Mucosa of gallbladder (tissue), 1 donor: ENCODE data around the gene PLEKHA8. TPM values are rescaled to one million over a fixed set of nuclear protein-coding genes. Genes with fewer than 3 reads are reported as not detected.

Source experiments
- DNase-seq: peaks from one replicate; pipeline ENCODE4 v3.0.0-alpha.2; 2020; ENCODE audit warnings: low spot score
- total RNA-seq: library from RNA; stranded (reverse); gene quantifications from one replicate; pipeline ENCODE4 v1.2.1, GENCODE V29; 2021
- donor health status: DM: no; HTN: no; CAD: no.

PLEKHA8 gene
- total RNA-seq, 1 donor from 2014 or later: 11.9 TPM

DNA sequence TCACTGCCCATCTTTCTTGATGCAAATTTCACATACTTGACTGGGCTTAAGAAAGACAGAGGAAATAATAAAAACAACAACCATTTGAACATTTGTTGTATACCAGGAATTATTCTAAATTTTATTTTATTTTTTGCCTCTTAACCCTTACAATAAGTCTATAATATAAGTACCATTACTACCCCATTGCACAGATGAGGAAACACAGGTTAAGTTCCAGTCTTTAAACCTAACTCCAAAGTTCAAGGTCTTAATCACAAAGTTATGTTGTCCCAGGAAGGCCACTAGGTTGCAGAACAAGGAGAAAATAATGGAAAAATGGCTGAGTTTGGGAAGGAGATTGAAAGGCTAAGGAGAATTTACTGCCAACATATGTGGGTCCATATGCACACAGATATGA, 5.2 kb upstream of the PLEKHA8 start:
- no peak for DNase-seq

DNA sequence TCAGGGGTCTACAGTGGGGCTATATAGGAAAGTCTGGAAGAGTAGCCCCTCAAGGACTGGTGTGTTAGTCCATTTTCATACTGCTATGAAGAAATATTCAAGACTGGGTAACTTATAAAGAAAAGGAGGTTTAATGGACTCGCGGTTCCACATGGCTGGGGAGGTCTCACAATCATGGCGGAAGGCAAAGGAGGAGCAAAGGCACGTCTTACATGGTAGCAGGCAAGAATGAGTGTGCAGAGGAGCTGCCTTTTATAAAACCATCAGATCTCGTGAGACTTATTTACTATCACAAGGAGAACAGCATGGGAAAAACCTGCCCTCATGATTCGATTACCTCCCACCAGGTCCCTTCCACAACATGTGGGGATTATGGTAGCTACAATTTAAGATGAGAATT, 4.7 kb upstream of the PLEKHA8 start:
- no peak for DNase-seq

DNA sequence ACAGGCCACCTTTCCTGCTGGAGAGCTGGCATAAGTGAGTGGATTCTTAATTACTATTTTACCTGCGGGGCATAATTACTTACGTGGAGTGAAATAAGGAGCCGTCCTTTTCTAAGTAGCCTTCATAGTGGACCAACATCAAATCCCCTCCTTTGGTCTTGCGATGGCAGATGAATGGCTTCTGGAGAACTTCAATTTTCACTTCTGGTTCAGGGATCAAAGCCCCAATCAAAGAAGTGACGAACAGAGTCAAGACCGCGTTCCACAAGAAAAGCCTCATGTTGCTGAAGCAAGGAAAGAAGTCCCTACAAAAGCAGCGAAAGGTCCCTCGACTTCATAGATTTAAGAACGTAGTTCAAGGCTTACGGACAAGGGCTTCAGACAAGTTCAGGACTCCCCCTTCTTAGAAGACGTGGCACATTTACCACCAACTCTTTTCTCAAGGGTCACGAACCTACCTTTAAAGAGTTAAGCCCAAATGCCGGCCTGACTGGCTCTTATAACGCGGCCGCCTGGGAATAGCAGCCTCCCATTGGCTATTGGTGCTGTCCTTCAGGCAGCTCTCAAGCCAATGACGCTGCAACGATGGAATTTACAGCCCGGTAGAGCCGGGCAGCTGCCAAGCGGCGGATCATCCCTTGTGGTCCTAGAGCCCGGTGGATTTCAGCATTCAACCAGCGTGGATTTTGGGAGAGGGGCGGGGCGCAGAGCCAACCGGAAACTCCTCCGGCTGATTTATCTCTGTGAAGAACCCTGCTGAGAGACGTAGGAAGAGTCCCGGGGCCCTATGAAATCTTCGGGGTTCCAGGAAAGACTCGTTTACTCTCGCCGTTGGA, 1.8 kb upstream of the PLEKHA8 start, which contains the start of gene FKBP14:
TSS of gene FKBP14 (minus strand) at position 474 of the 836 bp plus-strand sequence. CDS start at position 280, 194 bp downstream.
- peak; percentile 98 for DNase-seq

DNA sequence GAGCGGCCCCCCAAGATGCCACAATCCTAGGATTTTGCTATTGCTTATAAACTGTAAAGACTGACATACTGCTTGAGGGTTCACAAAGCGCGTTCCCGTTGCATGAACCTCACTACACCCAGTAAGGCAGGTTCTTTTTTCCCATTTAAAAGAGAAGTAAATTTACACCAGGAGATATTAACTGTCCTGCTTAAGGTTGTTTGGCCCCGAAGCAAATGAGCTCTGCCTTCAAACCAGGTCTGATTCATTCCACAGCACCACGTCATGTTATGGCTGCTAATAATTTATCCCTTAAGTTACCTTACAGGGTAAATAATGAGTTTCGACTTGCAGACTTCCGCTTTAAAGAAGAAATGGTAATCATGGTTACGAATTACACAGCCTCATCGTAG, 1.2 kb upstream of the PLEKHA8 start:
- peak; percentile 32 for DNase-seq

DNA sequence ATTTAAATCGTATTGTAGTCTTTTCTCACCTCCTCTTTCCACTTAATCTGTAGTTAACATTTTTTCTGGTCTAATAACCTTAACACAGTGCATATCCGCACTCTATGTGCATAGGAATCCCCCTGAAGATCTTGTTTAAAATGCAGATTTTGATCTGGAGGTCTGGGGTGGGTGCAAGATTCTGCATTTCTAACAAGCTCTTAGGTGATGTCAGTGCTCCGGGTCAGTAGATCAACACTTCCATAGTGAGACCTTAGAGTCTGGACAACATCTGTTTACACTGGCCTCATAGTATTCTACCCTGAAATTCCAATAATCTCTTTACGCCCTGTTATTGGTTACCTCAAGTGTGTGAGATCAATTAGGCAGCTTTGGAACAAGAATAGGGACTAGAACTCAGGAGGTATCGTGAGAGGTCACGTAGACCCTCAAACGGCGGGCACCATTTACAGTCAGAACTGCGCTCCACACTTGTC, 434 bp upstream of the PLEKHA8 start:
- DNase-seq: no peak

DNA sequence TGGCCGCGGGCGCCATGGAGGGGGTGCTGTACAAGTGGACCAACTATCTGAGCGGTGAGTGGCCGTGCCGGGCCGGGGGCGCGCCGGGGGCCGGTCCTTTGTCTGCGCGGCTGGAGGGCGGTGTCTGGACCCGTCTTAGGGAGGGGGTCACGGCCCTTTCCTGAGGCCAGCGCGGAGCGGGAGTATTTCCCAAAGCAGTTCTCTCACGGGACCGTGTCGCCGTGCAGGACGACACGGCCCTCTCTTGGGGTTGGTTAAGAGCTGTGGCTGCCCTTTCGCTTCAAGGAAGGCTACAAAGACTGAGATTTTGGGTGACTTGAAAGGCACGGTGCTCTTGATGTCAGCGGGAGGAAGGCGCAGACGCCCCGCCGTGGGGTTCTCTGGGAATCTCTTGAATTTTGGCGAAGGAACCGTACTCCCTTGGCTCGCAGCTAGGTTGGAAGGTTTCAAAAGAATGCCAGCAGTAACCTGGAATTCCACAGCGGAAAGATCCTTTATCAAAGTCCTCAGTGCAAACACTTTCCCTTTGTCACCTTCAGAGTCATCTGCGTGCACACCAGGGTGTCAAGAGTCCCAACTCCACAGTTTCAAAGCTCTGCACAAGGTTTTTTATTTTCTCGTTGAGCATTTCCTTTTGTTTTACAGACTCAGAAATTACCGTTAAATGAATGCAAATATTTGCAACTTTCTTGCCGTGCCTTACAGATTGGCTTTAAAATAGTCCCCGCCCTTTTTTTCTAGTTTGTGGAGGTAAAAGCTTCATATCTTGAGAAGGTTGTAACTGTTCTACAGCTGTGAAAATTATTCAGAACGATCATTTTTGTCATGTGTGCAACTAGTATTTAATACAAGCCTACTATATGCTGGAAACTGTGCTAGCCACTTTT, 780 bp downstream of the PLEKHA8 start:
- peak; percentile 18 for DNase-seq

DNA sequence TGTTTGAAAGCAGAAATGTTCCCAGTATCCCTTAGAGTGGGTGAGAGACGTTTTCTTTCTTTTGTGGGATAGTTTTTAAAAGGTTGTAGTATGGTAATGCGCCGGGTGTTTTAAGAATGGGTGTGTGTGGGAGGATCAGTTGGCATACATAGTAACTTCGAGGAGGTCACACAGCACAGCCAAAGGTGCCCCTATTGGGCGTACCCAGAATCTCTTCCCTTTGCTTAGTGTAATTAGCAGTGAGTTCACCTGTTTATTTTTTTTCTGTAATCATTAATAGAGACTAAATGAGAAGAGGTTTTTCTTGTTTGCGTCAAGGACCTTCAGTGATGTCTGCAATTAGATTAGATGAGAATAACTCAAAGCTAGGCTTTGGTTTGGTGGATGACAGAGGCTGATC, 1.5 kb downstream of the PLEKHA8 start:
- DNase-seq: no peak

DNA sequence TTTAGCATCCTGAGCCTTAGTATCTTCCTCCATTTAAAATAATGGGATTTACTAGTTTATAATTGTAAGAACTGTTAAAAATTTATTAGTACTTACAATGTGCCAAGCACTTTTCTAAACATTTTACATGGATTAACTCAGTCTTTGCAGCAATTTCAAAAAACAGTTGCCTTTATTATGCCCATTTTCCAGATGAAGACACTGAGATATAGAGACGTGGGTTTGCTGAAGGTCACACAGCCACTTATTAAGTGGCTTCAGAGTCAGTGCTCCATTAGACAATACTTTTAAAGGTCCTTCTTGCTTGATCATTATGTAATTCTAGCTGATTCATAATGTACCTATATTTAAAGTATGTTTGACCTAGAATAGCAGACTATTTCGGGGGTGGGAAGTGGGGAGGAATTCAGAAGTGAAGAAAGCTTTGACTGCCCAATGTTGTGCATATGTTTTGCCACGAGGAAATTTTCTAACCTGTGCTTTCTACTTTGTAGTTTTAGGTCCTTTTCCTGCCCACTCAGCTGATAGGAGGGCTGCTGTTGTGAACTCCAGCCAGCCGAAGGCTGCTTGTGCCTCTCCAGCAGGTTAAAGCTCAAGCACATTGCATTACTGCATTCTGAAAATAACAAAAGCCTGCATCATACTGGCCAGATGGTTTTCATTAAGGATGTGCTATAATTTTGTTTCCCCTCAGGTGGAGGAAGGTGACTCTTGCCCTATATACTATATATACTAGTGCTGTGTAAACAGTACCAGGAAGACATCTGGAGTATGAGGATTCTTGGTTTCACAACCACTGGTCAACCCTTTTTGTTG, 4.3 kb downstream of the PLEKHA8 start:
- DNase-seq: no peak

DNA sequence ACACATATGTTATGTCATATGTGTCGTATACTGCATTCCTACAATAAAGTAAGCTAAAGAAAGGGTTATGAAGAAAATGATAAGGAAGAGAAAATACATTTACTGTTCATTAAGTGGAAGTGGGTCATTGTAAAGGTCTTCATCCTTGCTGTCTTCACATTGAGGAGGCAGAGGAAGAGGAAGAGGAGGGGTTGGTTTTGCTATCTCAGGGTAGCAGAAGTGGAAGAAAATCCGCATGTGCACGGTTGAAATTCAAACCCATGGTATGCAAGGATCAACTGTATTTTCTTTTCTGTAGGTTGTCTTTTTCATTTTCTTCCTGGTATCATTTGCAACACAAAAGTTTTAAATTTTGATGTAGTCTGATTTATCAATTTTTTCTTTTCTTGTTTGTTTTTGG, 6.3 kb downstream of the PLEKHA8 start:
- DNase-seq: no peak

DNA sequence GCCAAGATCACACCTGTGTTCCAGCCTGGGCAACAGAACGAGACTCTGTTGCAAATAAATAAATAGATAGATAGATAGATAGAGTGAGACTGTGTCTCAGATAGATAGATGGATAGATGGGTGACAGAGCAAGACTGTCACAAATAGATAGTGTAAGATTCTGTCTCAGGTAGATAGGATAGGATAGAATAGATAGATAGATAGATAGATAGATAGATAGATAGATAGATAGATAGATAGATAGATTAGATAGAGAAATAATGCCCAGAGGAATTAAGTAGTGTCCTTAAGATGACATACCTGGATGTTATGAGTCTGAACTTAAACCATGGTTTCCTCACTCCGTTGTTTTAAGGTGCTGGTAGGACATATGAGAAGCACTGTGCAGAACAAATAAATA, 8.0 kb downstream of the PLEKHA8 start:
- DNase-seq: no peak

DNA sequence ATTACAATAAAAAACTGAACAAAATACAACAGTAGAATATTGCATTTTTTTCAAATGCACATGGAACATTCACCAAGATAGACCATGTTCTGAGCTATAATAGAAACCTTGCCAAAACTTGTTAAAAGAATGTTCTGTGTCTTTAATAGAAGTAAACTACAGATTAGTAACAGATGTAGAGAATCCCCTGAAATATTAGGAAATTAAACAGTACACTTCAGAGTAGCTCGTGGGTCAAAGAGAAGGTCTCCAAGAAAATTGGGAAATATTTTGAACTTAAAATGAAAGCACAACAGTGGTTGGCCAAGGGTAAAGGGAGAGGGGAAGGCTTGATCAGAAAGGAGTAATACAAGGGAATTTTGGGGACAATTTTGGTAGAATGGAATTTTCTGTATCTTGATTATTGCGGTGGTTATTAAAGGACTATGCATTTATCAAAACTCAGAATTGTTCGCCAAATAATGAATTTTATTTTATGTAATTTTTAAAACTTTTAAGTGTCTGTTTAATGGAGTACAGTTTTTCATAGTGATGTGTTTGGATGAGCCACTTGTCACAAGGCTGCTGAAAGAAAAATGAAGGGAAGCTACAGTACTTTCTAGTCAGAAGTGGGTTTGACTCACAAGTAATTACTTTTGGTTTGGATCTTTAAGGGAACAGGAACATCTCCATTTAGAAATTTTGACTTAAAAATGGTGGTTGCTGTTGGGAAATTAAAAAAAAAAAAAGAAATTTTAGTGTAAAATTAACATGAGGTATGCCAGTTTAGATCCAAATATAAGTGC, 10.2 kb downstream of the PLEKHA8 start:
- no peak for DNase-seq

DNA sequence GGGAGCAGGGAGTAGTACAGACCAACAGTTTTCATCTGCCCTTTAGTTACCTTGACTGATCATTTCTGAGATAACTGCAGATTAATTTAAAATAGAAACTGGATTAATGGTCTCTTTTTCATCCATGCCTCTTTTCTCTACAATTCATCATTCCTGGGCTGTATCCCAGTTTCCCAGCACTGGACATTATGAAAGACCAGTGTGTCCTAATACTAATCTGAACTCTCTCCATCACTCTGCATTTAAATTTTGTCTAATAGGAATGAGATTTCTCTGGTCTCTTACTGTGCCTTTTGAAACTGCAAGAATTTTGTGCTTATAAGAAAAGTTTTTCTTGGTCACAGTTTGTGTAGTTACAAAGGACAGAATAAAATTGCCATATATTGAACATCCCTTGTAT, 12.7 kb downstream of the PLEKHA8 start:
- DNase-seq: no peak

DNA sequence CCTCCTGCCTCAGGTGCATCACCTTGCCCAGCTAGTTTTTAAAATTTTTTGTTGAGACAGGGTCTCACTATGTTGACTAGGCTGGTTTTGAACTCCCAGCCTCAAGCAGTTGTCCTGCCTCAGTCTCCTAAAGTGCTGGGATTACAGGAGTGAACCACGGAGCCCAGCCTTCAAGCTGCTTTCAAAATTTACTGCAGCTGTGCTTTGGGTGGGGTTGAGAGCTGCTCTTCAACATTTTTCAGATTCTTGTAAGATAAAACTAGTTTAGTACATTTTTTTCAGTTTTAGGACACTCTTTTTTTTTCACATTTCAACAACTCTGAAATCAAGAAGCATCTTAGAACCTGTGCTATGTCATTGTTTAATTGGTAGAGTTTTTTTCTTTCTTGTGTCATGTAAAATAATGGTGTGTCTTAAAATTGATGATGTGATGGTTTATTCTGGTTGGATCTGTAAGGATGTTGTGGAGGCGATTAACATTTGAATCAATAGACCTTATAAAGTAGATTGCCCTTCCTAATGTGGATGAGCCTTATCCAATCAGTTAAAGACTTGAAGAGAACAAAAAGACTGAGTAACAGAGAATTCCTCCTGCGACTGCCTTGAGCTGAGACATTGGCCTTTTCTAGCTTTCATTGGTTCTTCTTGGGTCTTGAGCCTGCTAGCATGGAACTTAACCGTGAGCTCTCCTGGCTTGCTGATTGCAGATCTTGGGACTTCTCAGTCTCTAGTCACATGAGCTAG, 13.5 kb downstream of the PLEKHA8 start:
- DNase-seq: no peak

DNA sequence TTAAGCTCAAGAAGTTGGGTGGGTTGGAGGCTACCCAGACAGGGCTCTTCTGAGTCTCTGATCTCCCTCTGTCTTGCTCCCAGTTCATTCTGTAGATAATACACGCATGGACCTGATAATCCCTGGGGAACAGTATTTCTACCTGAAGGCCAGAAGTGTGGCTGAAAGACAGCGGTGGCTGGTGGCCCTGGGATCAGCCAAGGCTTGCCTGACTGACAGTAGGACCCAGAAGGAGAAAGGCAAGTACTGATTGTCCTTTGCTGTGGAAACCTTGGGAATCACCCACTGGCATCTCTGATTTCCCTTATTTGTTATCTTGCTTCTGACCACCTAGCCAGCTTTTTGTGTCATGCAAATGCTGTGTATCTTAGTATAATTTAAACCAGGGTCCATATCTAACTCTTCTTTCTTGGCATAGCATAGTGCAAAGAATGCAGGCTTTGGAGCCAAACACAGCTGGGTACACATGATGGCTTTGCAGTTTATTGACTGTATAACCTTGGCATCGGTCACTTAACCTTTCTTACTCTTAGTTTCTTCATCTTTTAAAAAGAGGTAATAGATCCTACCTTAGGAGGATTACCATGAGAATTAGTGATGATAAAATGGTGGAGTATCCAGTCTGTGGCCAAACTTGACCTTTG, 18.0 kb downstream of the PLEKHA8 start:
- no peak for DNase-seq

DNA sequence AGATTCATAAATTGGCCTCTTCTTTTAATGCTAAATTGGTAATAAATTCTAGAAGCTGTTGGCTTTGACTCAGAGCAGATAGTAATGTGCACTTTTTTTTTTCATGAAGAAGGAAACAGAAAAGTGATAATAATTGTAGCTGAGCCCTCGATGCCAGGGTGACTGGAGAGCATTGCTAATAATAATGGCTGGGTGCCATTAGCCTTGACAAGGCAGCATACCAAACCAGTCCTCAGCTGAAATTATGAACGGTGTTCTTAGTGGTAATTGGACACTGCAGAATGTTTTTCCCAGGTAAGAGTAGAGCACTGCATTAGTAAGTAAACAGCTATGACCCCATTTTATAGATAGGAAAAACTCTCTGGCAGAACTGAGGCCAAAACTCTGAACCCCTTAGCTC, 18.9 kb downstream of the PLEKHA8 start:
- DNase-seq: no peak

DNA sequence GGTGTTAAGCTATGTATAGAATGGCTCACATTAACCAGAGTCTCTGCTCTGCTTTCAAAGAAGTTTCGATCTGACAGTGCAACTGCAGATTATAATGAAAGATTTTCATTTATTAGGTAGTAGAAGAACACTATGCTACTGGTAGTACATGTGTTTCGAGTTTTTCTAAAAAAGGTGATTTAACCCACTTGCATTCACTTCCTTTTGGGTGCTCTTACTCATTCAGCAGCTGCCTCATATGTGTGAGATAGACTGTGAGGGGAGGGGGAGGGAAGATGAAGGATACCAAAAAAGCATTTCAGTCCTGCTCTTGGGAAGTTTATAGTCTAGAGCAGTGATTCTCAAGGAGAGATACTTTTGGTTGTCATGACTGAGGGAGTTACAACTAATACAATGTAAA, 20.4 kb downstream of the PLEKHA8 start:
- DNase-seq: no peak

DNA sequence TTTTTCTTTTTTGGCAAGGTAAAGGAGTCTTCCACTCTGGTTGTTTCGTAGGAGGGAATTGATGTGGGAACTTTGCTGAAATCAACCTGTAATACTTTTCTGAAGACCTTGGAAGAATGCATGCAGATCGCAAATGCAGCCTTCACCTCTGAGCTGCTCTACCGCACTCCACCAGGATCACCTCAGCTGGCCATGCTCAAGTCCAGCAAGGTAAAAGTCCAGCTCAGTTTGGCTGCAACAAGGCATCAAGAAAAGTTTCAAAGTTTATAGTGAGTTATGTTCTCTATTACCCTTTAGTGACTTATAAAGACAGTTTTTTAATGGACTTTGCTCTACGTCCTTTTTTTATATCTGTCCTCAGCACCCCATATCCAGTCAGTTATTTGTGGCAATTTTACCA, 21.0 kb downstream of the PLEKHA8 start:
- no peak for DNase-seq

DNA sequence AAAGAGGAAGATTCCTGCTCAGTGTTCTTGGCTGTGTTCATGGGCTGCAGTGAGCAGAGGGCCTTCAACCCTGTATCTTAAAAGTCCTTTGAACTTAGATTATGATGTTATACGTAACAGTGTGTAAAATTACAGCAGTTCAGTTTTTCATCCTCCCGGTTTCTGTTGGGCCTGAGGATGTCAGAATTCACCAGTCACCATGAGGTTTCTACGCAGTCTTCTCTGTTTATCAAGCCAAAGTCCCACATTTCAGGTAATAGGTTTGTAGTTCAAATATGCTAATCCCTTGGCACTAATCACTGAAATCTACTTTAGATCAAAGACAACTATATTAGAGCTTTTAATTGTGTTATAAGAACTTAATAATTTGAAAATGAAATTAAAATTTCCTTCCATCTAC, 24.9 kb downstream of the PLEKHA8 start:
- DNase-seq: no peak

DNA sequence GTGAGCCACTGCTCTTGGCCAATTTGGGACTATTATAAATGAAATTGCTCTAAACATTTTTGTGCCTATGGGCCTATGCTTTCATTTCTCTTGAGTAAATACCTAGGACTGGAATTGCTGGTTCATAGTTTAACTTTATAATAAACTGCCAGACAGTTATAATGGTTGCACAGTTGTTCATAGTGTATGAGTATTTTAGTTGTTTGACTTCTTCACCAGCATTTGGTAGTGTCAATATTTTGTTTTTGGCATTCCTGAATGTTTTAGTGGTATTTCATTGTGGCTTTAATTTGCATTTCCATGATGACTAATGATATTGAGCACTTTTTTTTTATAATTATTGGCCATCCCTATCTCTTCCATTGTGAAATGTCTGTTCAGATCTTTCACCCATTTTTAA, 29.5 kb downstream of the PLEKHA8 start:
- DNase-seq: no peak

DNA sequence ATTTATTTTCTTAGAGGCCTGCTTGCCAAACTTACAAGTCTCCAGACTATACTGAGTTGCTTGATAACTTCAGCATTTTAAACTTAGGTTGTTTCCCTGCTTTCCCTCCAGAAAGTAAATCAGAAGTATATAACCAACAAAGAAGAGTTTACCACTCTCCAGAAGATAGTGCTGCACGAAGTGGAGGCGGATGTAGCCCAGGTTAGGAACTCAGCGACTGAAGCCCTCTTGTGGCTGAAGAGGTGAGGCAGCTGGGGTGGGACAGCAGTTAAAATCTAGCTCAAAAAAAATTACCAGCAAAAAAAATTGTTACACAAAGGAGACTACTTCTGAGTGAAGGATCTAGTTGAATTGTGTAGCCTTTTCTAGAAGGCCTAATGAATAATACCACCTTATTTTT, 33.6 kb downstream of the PLEKHA8 start:
- peak; percentile 21 for DNase-seq
